ENCODE measurements around the gene TMEM30A.

TMEM30A gene

DNA sequence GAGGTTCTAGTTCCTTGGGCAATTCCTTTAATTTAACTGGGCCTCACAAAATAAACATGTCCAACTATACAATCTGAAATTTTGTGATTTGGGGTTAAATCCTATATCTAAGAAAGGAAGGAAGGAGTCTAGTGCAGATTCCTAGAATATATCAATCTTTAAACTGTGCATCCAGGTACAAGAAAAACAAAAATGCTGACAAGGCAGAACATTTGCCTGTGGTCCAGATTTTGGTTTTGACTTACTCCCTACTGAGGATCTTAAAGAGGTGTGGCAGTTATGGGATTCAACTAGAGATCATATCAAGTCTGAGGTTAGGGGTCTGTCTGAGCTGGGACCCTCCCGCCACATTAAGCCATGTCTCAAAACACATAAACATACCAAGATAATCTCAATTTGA, 23.3 kb downstream of the TMEM30A start:
- DNase-seq, result no peak

DNA sequence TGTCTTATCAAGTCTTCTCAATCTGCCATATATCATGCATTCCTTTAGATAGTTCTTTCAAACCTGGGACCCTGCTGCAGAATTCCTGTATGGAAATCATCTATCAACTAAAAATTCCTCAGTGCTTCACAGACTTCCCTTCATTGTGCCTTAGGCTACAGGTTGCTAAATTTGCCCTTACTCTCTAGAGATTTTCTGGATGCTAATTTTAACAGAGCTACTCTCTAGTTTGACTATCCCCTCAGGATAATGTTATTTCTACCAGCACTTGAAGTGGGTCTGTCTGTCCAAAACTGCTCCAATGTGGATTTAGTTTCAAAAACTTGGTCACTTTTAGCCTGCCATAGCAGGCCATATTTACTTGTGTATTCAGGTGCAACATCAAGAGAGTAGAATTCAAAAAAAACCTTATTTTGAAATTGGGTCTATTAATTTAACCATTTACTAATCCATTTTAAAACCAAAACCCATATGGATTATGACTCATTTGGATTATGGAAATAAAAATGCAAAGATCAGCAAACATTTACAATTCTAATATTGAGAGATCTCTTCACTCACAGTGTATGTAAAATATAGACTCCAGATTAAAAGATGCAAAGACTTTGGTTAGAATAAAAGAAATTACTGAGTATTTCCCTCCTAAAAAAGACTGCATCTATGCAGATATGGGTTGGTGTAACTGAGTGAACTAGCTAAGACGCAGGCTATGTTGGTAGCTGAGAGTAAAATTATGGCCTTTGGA, 27.1 kb downstream of the TMEM30A start:
- no peak for DNase-seq

DNA sequence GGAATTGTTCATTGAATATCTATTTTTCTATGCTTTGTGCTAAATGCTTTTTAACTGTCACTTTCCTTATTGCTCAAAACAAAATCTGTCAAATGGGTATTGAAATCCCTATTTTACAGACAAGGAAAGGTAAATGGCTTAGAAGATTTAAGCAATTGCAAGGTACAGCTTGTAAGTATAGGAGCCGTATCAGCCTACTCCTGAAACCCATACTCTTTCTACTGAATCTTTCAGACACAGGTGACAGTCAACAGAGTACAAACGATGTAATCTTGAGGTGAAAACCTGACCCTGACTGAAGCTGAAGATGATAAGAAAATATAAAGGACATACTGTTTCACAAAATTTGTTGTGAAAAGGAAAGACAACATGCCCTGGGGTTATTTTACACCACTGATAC, 34.0 kb downstream of the TMEM30A start:
- DNase-seq, result no peak

DNA sequence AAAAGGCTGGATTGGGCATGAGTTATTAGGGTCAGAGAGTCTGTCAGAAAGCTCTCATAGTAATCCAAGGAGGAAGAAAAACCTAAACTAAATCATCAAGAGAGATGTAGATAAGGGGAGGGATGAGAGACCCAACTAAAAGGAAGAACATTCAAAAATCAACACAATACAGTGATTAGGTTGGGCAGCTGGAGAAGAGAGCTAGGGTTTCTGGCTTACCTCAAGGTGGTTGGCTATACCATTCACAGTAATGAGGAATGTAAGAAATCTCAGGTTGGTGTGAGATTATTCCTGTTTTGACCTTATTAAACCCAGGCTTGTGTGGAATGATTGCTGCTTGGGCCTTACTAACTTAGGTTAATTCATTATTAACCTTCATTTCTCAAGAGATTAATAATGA, 34.8 kb downstream of the TMEM30A start:
- no peak for DNase-seq

DNA sequence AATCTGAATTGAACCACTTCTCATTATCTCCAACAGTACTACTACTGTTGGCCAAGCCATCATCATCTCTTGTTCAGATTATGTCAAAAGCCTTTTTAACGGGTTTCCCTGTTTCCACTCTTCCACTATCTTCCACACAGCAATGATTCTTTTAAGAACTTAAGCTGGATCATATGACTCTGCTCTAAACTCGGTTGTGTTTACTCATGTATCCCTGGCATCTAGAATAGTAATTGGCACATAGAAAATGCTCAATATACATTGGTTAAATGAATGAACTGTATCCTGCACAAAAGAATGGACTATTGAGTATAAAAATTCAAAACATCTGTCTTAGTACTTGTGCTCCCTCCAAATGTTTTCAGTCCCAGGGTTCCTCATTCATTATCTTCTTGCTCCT, 38.2 kb downstream of the TMEM30A start:
- no peak for DNase-seq

DNA sequence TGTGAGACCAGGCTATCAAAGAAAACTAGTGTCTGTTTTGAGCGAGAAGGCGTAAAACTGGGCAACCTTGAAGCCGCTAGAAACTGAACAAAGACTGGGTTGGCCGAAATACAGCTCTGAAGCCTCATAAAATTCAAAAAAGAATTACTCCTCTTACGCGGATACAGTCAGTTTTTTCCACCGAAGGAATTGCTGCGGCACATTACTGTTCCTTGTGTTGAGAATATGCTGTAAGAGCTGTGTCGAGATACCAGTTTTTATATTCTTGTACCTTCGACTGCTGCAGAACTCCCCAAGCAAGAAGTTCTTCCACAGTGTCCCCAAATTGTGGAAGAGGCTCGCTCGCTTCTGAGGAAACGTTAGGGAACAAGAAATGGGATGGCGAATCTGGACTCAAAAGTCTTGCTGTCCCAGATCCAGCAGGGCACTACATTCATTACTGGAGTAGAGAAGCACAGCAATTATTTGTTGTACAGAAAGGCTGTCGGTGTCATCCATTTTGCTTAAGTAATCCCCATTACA, 40.5 kb downstream of the TMEM30A start:
- no peak for DNase-seq

DNA sequence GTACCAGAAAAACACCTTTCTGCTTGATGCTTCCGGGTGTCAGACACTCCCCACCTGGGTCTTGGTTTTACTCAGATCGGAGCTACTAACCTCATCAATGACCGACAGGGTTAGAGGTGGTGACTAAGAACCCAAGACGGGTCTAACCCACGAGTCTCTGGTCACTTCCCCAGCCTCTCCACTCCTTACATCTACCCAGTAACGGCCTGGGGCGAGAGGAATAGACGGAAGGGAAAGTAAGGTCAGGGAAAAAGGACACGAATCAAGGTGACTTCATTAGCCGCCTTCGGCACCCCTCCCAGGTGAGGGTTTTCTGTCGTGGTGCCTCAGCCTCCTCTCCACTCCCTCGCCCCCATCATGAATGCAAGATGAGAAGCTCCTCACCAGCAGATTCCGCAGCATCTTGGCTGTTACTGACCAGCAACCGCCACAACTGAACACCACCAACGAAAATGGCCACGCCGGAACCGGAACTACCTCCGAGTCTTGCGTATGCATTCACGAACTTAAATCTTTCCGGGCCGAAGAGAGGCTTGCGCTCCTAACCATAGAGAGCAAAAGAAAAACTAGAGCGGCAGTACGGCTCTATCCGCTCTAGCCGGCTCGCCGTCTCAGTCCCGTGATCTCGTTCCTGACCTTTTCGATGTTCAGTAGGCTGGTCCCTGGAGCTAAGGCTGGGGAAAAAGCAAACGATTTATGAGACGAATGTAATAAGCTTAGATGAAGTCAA, 41.1 kb downstream of the TMEM30A start, which contains the start of gene COX7A2:
Gene COX7A2, minus strand, starts transcription at position 469 of the 730 bp plus-strand sequence. Its CDS starts 67 bp downstream, at position 402.
- peak; percentile 94 to 98 for DNase-seq

DNA sequence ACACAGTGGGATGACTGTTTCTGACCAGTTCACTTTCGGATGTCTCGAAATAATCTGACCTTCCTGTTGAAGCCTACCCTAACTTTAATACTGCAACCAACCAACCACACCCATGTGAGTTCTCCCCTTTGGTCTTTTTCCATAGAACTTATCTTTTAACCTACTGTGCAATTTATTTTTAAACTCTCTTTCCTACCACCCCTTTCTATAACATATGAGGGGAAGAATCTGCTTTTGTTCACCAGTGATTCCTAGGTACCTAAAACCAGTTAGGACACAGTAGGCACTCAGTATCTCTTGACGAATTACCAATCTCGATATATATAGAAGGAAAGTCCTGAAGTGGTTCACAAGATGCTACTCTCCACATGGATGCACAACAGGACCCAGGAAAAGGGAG, 48.0 kb downstream of the TMEM30A start:
- DNase-seq, result no peak

DNA sequence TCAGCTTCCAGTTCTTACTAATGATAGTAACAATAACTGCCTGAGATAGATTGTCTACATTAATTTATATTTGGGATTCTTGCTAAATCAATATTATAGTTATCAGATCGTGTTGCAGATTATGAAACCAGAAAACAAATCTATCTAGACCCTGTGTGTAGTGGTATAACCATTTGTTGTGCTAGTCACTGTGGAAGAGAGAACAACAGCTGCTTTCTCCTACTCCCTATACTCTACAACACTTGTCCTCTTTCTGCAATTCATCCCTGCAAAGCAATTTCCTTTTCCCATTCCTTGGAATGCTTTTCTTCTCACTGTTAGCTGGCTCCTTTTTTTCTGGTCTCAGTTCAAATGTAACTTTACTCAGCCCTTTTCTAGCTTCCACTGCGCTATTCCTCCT, 49.3 kb downstream of the TMEM30A start:
- no peak for DNase-seq

DNA sequence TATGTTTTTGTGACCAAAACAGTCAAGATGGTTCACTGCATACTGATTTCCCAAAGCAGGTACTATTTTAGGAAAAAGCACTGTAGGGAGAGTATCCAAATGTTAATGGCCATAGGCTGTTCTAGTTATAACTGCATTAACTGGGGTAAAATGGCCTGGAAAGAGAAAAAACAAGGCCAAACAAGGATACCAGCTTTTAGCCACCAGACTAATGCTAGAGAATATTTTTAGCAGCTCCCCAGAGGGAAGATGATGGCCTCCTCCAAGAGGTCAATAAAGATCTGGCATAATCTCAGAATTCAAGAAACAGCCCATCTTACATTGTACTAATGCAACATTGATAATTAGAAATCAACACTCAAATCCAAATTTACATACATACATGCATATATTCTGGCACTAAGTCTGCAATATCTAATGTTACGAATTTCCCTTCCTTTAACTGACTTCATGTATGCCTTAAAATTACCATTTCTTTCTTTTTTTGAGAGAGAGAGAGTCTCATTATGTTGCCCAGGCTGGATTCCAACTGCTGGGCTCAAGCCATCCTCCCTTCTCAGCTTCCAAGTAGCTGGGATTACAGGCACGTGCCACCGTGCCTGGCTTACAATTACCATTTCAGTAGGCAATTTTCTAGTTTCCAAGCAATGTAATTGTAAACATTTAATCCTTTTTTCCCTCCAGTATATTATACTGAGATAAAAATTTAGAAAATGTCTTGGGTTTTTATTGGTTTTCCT, 50.3 kb downstream of the TMEM30A start:
- DNase-seq, result no peak

DNA sequence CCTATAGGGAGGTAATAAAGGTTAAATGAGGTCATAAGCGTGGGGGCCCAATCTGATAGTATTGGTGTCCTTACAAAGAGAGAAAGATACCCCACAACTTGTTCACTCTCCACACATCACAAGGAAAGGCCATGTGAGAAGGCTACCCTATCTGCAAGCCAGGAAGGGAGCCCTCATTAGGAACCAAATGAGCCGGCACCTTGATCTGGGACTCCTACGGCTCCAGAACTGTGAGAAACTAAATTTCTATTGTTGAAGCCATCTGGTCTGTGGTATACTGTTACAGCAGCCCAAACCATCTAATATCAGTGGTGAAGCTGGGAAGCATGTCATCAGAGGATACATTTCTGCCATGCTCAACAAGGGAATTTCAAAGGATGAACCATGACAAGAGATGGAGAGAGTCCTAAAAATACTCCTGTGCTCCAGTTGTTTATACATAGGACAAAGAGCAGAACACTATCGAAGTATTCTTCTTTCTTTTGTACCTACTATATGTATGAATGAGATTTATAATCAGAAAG, 51.4 kb downstream of the TMEM30A start:
- no peak for DNase-seq

DNA sequence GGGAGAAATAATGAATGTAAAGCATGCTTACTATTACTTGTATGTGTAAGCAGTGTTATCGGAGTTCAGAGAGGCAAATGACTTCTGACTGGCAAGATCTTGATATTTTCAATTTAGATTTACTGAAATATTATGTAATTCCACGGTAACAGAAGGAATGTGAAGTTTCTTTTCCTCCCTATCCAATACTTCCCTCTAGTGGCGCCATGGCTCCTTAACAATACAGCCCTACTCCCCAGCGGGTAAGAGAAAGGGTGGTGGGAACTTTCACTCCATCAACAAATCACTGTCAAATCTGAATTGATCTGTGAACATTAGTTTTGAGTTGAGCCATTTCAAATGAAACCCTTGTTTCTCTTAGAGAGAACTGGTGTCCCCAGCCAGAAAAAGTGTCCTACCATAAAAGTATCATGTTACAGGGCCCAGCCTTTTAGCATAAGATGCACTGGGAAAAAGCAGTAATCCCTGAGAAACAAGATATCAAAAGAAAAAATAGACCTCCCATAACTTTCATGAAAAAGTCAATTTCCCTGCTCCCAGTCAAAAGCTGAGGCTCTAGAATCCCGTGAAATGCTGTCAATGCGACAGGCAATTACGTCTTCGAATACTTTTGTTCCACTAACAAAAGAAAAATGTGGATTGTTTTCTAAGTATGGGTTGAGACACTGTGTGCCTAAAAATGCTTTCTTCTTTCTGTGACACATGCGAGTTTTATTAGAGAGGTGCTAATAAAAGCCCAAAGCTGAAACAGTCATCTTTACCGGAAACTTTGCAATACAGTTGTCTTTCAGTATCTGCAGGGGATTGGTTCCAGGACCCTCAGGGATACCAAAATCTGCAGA, 53.9 kb downstream of the TMEM30A start:
- peak; percentile 10 to 15 for DNase-seq

DNA sequence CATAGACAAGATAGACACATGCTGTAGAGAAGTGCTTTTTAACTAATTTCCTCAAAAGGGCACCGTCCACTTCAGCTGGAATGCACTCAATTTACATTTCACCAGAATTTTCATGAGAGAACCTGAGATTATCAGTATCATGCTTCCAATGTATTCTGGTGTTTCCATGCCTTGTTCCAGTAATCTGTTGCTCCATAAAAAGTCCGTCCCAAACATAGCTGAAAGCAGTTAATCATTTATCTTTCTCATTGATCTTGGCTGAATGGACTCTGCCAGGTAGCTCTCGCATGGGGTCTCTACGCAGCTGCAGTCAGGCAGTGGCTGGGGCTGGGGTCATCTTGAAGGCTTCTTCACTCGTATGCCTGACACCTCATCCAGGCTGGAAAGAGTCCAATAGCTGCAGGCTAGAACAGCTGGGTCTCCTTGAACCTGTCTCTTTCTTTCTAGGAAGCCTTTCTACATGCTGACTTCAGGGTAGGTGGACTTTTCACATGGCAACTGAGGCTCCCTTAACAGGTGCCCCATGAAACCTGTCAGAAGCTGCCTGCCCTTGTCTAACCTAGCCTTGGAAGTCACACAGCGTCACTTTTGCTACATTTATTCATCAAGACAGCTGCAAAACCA, 60.2 kb downstream of the TMEM30A start:
- DNase-seq, result no peak

DNA sequence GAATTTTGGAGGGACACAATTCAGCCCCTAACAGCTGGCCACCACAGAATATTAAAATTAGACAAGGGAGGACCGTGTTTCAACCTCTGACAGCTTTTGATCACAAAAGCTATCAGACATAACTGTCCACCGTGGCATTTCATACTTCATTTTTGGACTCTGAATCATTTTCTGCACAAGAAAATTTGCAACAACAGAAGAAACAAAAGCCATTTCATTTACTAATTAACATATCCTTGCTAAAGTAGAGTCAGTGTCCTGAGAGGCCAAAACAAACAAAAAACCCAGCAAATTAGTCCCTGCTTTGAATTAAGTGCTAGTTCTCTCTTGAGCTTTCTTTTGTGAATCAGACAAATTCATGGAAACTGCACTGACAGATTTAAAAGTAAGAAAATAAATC, 61.2 kb downstream of the TMEM30A start:
- no peak for DNase-seq

DNA sequence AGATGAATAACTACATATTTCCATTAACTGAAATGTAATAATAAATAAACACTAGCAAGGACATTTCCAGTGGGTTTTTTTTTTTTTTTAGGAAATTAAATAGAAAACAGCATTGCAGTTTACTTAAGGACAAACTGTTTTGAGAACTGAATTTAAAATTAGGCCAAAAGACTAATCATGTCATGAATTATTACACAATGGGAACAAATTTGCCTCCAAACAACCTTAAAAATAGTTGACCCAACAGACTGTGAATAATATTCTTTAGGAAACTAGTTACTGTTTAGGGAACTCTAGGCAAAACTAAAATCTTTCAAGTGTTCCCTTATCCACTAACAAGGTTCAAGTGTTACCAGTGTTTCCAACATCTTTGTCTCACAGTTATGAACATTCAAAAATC, 62.3 kb downstream of the TMEM30A start:
- DNase-seq, result no peak

DNA sequence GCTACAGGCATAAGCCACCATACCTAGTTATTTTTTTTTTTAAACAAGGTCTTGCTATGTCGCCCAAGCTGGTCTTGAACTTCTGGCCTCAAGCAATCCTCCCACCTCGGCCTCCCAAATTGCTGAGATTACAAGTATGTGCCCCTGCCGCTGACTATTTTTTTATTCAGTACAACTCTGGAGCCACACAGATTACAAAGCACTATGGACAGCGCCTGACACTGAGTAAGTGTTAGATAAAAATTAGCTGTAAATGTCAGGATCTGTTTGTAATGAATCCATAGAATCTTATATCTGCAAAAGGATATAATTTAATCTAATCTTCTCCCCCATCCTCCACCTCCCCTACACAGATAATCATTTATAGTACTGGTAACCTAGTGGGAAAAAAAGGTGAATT, 63.5 kb downstream of the TMEM30A start:
- DNase-seq, result no peak

DNA sequence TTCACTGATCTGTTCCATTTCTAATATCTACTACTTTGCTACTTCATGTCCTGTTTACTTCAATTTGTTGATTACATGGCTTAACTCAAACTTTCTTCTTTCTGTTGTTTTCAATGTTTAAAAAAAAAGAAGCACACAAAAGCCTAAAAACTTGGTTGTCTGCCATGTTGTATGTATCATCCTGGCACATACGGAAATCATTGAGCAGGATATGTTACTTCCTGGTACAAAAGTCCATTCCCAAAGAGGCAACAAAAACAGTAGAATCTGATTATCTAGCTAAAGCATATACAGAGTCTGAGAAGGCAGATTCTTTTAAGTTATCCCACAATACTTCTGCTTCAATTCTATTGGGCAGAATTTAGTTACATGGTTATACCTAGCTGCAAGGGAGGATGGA, 64.2 kb downstream of the TMEM30A start:
- DNase-seq, result no peak

DNA sequence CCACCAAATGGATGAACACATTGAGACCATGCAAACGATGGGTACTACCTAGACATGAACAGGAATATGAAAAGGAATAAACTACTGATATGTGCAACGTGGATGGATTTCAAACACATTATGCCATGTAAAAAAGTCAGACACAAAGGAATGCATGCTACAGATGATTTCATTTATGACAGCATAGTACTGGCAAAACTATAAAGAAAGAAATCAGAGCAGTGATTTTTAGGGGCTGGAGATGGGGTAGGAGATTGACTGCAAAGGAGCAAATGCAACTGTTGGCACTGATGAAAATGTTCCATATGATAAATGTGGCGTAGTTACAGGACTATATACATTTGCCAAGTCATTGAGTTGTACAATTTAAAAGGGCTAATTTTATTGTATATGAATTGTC, 65.3 kb downstream of the TMEM30A start:
- DNase-seq, result no peak

DNA sequence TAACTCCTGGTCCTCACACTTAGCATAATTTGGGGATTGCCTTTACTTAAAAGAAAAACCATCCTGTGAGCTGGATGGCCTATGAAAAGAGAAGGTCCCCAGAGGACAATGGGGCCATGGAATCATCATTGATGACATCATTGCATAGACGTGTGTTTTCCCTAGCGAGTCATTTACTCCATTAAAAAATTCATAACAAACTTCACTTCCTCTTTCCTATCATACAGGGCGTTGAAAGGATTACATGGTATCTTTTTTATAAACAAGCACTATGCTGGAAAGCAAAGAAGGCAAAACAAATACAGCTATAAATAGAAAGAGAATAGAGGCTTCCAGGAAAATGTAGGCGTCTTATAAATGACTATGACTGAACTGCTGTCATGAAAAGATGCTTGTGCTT, 67.4 kb downstream of the TMEM30A start:
- no peak for DNase-seq

DNA sequence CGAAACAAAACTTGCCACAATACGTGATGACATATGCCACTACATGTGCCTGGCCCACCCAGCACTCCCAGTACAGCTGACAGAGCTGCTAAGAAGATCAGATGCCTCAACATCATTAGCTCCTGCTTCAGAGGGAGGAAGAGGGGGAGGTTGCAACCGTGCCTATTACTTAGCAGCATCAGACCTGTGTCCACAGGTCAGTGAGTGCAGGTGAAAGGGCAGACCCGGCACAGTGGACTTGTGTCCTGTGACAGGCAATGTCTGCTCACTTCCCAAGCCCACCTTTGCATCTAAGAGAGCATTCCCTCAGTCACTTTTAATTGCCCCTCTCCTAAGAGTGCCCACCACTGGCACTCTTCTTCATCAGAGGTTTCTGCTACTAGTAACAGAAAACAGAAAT, 69.3 kb downstream of the TMEM30A start:
- no peak for DNase-seq

DNA sequence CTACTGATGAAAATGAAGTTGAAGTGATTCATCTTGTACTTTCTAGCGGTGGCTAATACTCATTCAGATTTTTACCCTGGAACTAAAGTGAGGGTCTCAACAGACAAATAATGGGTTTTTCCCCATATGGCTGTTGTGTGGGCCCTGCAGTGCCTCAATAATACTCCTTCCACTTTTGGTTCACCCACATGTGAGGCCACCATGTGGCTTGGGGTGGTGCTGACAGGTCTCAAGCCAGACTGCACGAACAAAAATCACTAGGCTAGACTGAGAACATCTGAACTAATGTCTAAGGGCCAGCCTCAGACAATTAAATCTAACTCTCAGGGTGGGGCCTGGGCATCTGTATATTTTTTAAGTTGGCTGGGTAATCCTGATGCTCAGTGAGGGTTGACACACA, 70.9 kb downstream of the TMEM30A start:
- no peak for DNase-seq

DNA sequence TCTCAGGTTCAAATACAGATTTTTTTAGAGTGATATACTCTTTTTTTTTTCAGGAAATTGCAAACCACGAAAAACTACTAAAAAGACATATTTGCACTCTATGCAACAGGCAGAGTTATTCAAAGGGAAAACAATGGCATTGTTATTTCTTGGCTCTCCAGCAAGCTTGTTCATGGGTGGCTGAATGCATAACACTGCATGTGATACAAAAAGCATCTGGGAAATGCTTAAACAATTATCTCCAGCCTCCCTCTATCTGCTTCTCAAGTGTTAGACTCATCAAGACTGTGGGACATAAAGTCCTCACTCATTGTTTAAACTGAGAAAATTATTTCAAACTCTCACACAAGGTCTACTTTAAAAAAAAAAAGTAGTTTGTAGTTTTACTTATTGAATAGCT, 71.5 kb downstream of the TMEM30A start:
- DNase-seq, result no peak
